GM23248 (cell line): ENCODE data around the gene PCA3. TPM values are rescaled to one million over a fixed set of nuclear protein-coding genes. Genes with fewer than 3 reads are reported as not detected.
"Not testable (repeated sequence)": the region's sequence is repeated elsewhere in the genome, so short reads cannot be mapped to it uniquely, and the experiment has no call there.

Experiments
- DNase-seq: peaks from one replicate; pipeline ENCODE4 v3.0.0-alpha.2; 2015
- H2AFZ ChIP-seq: fragments of 200-600 bp; sonication (generic); 2 replicates; pipeline ENCODE4 v1.6.1; 2016; ENCODE audit warnings: antibody characterized with exemption
- H3F3A ChIP-seq: fragments of 200-600 bp; sonication (generic); 2 replicates; pipeline ENCODE4 v1.6.1; 2016; ENCODE audit warnings: mild to moderate bottlenecking, antibody characterized with exemption, mixed run types; ENCODE audit not compliant: insufficient read depth
- H3K27ac ChIP-seq: fragments of 200-600 bp; sonication (generic); 2 replicates; pipeline ENCODE4 v1.5.1; 2016; ENCODE audit warnings: mild to moderate bottlenecking
- H3K27me3 ChIP-seq: fragments of 200-600 bp; sonication (generic); replicated peaks from 2 replicates; pipeline ENCODE4 v1.6.1; 2016; ENCODE audit warnings: mild to moderate bottlenecking; ENCODE audit not compliant: insufficient read depth
- H3K36me3 ChIP-seq: fragments of 200-600 bp; sonication (generic); 2 replicates; pipeline ENCODE4 v1.6.1; 2016; ENCODE audit warnings: low read depth, mild to moderate bottlenecking
- H3K4me1 ChIP-seq: fragments of 200-600 bp; sonication (generic); 2 replicates; pipeline ENCODE4 v1.6.1; 2016; ENCODE audit warnings: mild to moderate bottlenecking; ENCODE audit not compliant: insufficient read depth
- H3K4me2 ChIP-seq: fragments of 200-600 bp; sonication (generic); one replicate; pipeline ENCODE4 v1.6.1; 2016; ENCODE audit warnings: mild to moderate bottlenecking; ENCODE audit not compliant: unreplicated experiment
- H3K4me3 ChIP-seq: fragments of 200-600 bp; sonication (generic); 2 replicates; pipeline ENCODE4 v1.5.1; 2016; ENCODE audit warnings: mild to moderate bottlenecking
- H3K79me2 ChIP-seq: fragments of 200-600 bp; sonication (generic); 2 replicates; pipeline ENCODE4 v1.6.1; 2016; ENCODE audit warnings: mild to moderate bottlenecking; ENCODE audit not compliant: insufficient read depth
- H3K9ac ChIP-seq: fragments of 200-600 bp; sonication (generic); 2 replicates; pipeline ENCODE4 v1.6.1; 2016; ENCODE audit warnings: mild to moderate bottlenecking
- H3K9me2 ChIP-seq: fragments of 200-600 bp; sonication (generic); 2 replicates; pipeline ENCODE4 v1.6.1; 2016; ENCODE audit warnings: mixed run types, mild to moderate bottlenecking, moderate library complexity; ENCODE audit not compliant: insufficient read depth
- H3K9me3 ChIP-seq: fragments of 200-600 bp; sonication (generic); one replicate; pipeline ENCODE4 v1.6.1; 2017; ENCODE audit warnings: low read depth
- H4K20me1 ChIP-seq: fragments of 200-600 bp; sonication (generic); 2 replicates; pipeline ENCODE4 v1.6.0; 2016; ENCODE audit not compliant: insufficient read depth
- EZH2 ChIP-seq: fragments of 200-600 bp; sonication (generic); IDR thresholded peaks from 2 replicates; pipeline ENCODE4 v1.6.1; 2018; ENCODE audit warnings: antibody characterized with exemption, mild to moderate bottlenecking; ENCODE audit not compliant: insufficient read depth, poor library complexity, severe bottlenecking
- EZH2phosphoT487 ChIP-seq: fragments of 200-600 bp; sonication (generic); IDR thresholded peaks from 2 replicates; pipeline ENCODE4 v1.6.1; 2018; ENCODE audit warnings: antibody characterized with exemption, moderate library complexity, mild to moderate bottlenecking, low read depth; ENCODE audit not compliant: insufficient read depth
- WGBS, 2 experiments: methylation state at CpG; one replicate each; pipeline ENCODE4 v1.1.6; 2015 to 2017; ENCODE audit warnings: low lambda C conversion rate in 2 of 2, low coverage in 1 of 2; ENCODE audit errors: missing lambda C conversion rate in 2 of 2; 5-methylcytosine and 5-hydroxymethylcytosine counted together
- in situ Hi-C: fragments of 300-500 bp; cut with MboI; formaldehyde crosslinking; loops from 2 replicates; pipeline ENCODE4 v1.15.0; 2020
- polyA plus RNA-seq: library from polyadenylated mRNA; unstranded; fragments of >200 nt; fragmentation: Nextera tagmentation; extraction: Ambion mirVana; gene quantifications from 2 replicates; pipeline ENCODE4 v1.2.1, GENCODE V29; 2016
- total RNA-seq: library from RNA; depleted of rRNA; stranded (reverse); fragments of >200 nt; shearing (Covaris generic); gene quantifications from 2 replicates; pipeline ENCODE4 v1.2.3, GENCODE V29; 2014

PCA3 gene
- total and polyA plus RNA-seq, 2 experiments from 2014 or later = not detected

DNA sequence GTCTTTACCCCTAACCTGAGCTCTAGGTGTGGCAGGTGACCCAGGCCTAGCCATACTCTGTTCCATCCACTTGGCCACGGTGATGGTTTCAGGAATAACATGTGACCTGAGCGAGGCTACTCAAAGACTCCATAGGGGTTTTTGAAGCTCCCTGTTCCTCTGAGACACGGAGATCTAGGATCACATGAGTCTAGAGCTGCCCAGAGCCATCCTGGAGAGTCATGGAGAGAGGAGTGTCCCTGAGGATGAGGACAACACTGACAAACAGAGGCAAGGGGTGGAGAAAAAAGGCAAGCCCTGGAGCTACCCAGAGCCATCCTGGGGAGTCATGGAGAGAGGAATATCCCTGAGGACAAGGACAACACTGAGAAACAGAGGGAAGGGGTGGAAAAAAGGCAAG, 29.5 kb upstream of the PCA3 start:
- in situ Hi-C loops = no loop called here
- 54 to 56% methylated on average over 3 of the region's 3 CpGs for WGBS, 2 experiments

DNA sequence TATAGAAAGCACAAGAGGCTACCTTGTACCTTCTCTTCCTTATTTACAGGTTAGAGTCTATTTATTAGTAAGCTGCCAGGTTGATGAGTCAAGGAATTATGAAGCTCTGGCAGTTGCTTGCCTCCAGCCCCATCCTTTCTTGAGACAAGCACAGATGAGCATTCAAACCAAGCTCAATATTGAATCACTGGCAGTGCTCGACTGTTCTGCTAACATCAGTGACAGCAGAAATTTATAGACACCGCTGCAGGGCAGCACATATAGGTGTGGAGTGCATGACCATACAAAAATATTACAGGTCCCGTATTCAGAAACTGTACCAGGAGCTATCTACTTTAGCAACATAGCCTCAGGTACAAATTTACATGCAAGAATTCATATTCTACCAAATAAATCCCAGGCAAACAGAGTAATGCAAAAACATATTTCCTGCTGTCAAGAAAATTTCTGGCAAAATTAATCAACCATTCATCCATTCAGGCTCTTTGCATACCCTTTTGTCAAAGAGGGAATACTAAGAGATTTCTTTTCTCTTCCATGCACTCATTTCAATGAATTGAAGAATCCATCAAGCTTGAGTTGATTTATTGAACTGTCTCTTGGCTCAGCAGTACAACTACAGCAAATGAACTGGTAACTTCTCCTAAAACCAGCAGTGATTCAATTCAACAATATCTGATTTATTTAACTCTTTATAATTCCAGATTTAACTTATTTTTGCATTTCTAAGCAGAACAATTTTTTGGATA, 26.9 kb upstream of the PCA3 start:
- H4K20me1 ChIP-seq = no peaks in the 10 kb centered on the region
- in situ Hi-C loops = no loop called here
- no peaks in the 10 kb centered on the region for H3K9me3 ChIP-seq
- no peaks in the 10 kb centered on the region for H3K9me2 ChIP-seq
- no peak overlapping the region for H3K4me3 ChIP-seq
- no peak for TF ChIP-seq EZH2phosphoT487
- no peak for TF ChIP-seq EZH2
- 44 to 47% methylated on average over 3 of the region's 3 CpGs for WGBS, 2 experiments
- no peak overlapping the region for H3K27ac ChIP-seq
- no peaks in the 10 kb centered on the region for H3K4me1 ChIP-seq
- no peak overlapping the region for H3K4me2 ChIP-seq
- H3K27me3 ChIP-seq = no peaks in the 10 kb centered on the region; the same call in none of the 2 replicates
- no peaks in the 10 kb centered on the region for H3F3A ChIP-seq
- no peak overlapping the region for H2AFZ ChIP-seq
- no peak for DNase-seq
- no peaks in the 10 kb centered on the region for H3K79me2 ChIP-seq
- H3K9ac ChIP-seq = no peak overlapping the region
- H3K36me3 ChIP-seq = no peaks in the 10 kb centered on the region

More for the DNA sequence above, 29.5 kb upstream of the PCA3 start:
- Histone ChIP-seq H3K4me3 (no peak overlapping the region), H3K9ac (no peak overlapping the region), H3K27ac (no peak overlapping the region), H3F3A (no peaks in the 10 kb centered on the region), H2AFZ (no peak overlapping the region), H3K9me2 (no peaks in the 10 kb centered on the region), H3K9me3 (no peaks in the 10 kb centered on the region), H4K20me1 (no peaks in the 10 kb centered on the region), H3K79me2 (no peaks in the 10 kb centered on the region), H3K4me1 (no peaks in the 10 kb centered on the region), H3K4me2 (no peak overlapping the region), H3K27me3 (no peaks in the 10 kb centered on the region; the same call in none of the 2 replicates), H3K36me3 (no peaks in the 10 kb centered on the region)
- TF ChIP-seq EZH2 (no peak), EZH2phosphoT487 (no peak)
- DNase-seq = no peak

DNA sequence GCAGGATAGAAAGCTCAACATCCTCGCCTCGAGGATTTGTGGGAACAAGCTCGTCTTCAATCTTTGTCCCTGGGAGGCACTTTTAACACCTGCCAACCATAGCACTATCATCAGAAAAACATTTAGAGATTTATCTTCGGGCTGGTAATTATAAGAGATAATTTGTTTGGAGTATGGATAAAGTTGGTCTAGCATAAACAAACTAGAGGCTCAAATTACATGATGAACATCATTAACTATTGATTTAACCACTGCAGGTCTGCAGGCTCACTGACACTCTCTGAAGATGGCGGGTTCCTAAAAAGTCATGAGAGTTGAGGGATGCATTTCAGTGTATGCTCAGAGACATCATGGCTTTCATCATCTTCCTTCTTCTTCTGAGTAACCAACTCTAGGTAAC, 25.8 kb upstream of the PCA3 start:
- Histone ChIP-seq H3K79me2 (no peaks in the 10 kb centered on the region), H3K36me3 (no peaks in the 10 kb centered on the region), H3F3A (no peaks in the 10 kb centered on the region), H2AFZ (no peak overlapping the region), H3K27me3 (no peaks in the 10 kb centered on the region; the same call in none of the 2 replicates), H3K9me3 (no peaks in the 10 kb centered on the region), H3K4me2 (no peak overlapping the region), H3K9ac (no peak overlapping the region), H3K9me2 (no peaks in the 10 kb centered on the region), H3K27ac (no peak overlapping the region), H4K20me1 (no peaks in the 10 kb centered on the region), H3K4me3 (no peak overlapping the region), H3K4me1 (no peaks in the 10 kb centered on the region)
- 49 to 52% methylated on average over 5 of the region's 5 CpGs for WGBS, 2 experiments
- TF ChIP-seq EZH2 (no peak), EZH2phosphoT487 (no peak)
- in situ Hi-C loops = no loop called here
- DNase-seq = no peak

DNA sequence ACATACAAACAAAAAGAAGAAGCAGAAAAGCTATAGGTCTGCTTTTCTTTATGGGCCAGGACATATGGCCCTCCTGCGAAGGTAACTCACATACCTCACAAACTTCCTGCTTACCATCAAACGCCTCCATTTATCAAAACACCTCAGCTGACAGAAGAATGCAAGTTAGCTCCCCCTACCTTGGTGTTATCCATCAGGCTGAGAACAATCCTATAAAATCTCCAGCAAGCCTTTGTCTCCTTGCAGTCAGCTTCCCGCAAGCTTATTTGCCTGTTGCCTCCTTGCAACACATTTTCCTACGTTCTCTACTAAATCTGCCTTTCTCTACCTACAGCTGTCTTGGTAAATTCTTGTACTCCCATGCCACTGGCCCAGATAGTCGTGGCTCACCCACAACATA, 22.7 kb upstream of the PCA3 start:
- WGBS, 2 experiments = 48 to 54% methylated on average over 5 of the region's 5 CpGs
- in situ Hi-C loops = no loop called here
- no peaks in the 10 kb centered on the region for H3K79me2 ChIP-seq
- no peaks in the 10 kb centered on the region for H3F3A ChIP-seq
- H3K9me2 ChIP-seq = no peaks in the 10 kb centered on the region
- no peaks in the 10 kb centered on the region; the same call in none of the 2 replicates for H3K27me3 ChIP-seq
- no peak overlapping the region for H3K4me3 ChIP-seq
- no peaks in the 10 kb centered on the region for H3K4me1 ChIP-seq
- H2AFZ ChIP-seq = no peak overlapping the region
- no peak overlapping the region for H3K9ac ChIP-seq
- no peaks in the 10 kb centered on the region for H3K36me3 ChIP-seq
- no peak overlapping the region for H3K27ac ChIP-seq
- DNase-seq = no peak
- no peaks in the 10 kb centered on the region for H4K20me1 ChIP-seq
- H3K4me2 ChIP-seq = no peak overlapping the region
- H3K9me3 ChIP-seq = no peaks in the 10 kb centered on the region
- TF ChIP-seq EZH2phosphoT487 (no peak), EZH2 (no peak)

DNA sequence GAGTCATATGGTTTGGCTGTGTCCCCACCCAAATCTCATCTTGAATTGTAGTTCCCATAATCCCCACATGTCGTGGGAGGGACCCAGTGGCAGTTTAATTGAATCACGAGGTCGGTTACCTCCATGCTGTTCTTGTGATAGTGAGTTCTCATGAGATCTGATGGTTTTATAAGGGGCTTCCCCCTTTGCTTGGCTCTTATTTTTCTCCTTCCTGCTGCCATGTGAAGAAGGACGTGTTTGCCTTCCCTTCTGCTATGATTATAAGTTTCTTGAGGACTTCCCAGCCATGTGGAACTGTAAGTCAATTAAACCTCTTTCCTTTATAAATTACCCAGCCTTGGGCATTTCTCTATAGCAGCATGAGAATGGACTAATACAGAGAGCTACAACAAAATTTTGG, 21.3 kb upstream of the PCA3 start:
- in situ Hi-C loops, H3K4me2 ChIP-seq, H3K27me3 ChIP-seq, H2AFZ ChIP-seq, H3K9me2 ChIP-seq, H3K36me3 ChIP-seq, H3F3A ChIP-seq, H3K9ac ChIP-seq, H3K4me3 ChIP-seq, H4K20me1 ChIP-seq, H3K27ac ChIP-seq, DNase-seq, H3K4me1 ChIP-seq, H3K9me3 ChIP-seq, H3K79me2 ChIP-seq: not testable (repeated sequence)
- WGBS, 2 experiments = 25 to 30% methylated on average over 4 of the region's 4 CpGs
